K562 (cell line): ENCODE results near the gene KRTAP10-9. TPM values are rescaled to one million over a fixed set of nuclear protein-coding genes. Genes with fewer than 3 reads are reported as not detected.

ENCODE experiments used
- ATAC-seq: fragments of 200-7000 bp; cut with Tn5 transposase; 3 replicates; pipeline ENCODE4 v1.9.1; 2020; ENCODE audit warnings: moderate library complexity
- BruUV-seq: library from RNA; stranded (reverse); fragments of 400-500 nt; replicated peaks from 2 replicates; lab custom pipeline; 2021; lab: Mats Ljungman, UMichigan
- CTCF ChIA-PET: fragments of 300-600 bp; formaldehyde crosslinking; extraction: SDS; loops from one replicate; lab custom pipeline; 2021; ENCODE audit warnings: low intra/inter-chr PET ratio; lab: Yijun Ruan, JAX
- POLR2A ChIA-PET: fragments of 300-600, 350-650 bp; sonication (Branson Sonifier 250); formaldehyde crosslinking; extraction: SDS; loops from one replicate; lab custom pipeline; 2021; ENCODE audit warnings: antibody characterized with exemption, inconsistent platforms; lab: Yijun Ruan, JAX
- DNase-seq, 4 experiments: peaks; one replicate each; pipeline versions ENCODE4 v3.0.0 to v3.0.0-alpha.2; 2011 to 2018; ENCODE audit warnings: low spot score in 3 of 4, mixed read lengths in 3 of 4; ENCODE audit errors: extremely low read depth in 1 of 4
- FAIRE-seq: peaks from 2 replicates; lab custom pipeline; 2011; peaks lifted over from hg19 to GRCh38; lab: Jason Lieb, UNC
- H2AFZ ChIP-seq: 2 replicates; pipeline ENCODE4 v1.6.0; 2011; ENCODE audit warnings: low read depth, low read length, control low read depth, inconsistent platforms
- H3K27ac ChIP-seq: fragments of 200-600 bp; 3 replicates; pipeline ENCODE4 v1.8.0; 2011; ENCODE audit warnings: low read depth, mild to moderate bottlenecking, control low read depth, inconsistent platforms, low read length, moderate library complexity, mixed read lengths; ENCODE audit errors: extremely low read depth
- H3K27me3 ChIP-seq, 2 experiments: fragments of 300-600 bp in 1 of 2; 2 replicates in 1 of 2; 3 replicates in 1 of 2; pipeline versions ENCODE4 v1.6.0 to v1.8.0; 2011; ENCODE audit warnings: inconsistent platforms in 2 of 2, low read length in 2 of 2, mild to moderate bottlenecking in 1 of 2, mixed read lengths in 1 of 2, moderate library complexity in 1 of 2; ENCODE audit not compliant: control insufficient read depth in 2 of 2, insufficient read depth in 2 of 2
- H3K36me3 ChIP-seq: fragments of 300-600 bp; 3 replicates; pipeline ENCODE4 v1.8.0; 2011; ENCODE audit warnings: mild to moderate bottlenecking, low read length, inconsistent platforms; ENCODE audit not compliant: control insufficient read depth, insufficient read depth
- H3K4me1 ChIP-seq, 2 experiments: fragments of 200-600 bp in 1 of 2; replicated peaks in 1 of 2; 2 replicates in 1 of 2; 3 replicates in 1 of 2; pipeline versions ENCODE4 v1.5.1 to v1.8.0; 2011; ENCODE audit warnings: inconsistent platforms in 2 of 2, low read length in 2 of 2, mild to moderate bottlenecking in 1 of 2, mixed read lengths in 1 of 2, moderate library complexity in 1 of 2; ENCODE audit not compliant: control insufficient read depth in 2 of 2, insufficient read depth in 2 of 2
- H3K4me2 ChIP-seq: 2 replicates; pipeline ENCODE4 v1.6.1; 2011; ENCODE audit warnings: low read length, control low read depth, inconsistent platforms, mixed read lengths; ENCODE audit not compliant: insufficient read depth
- H3K4me3 ChIP-seq: fragments of 200-600 bp; sonication (generic), shearing (Covaris generic); 2 replicates; pipeline ENCODE4 v1.5.1; 2016; ENCODE audit warnings: control low read depth, inconsistent platforms
- H3K79me2 ChIP-seq: fragments of 200-600 bp; 3 replicates; pipeline ENCODE4 v1.8.0; 2011; ENCODE audit warnings: low read length, inconsistent platforms; ENCODE audit not compliant: control insufficient read depth, insufficient read depth
- H3K9ac ChIP-seq, 2 experiments: 2 replicates each; pipeline versions ENCODE4 v1.6.0 to v1.6.1; 2011; ENCODE audit warnings: low read depth in 2 of 2, low read length in 2 of 2, control low read depth in 1 of 2, inconsistent platforms in 1 of 2, mild to moderate bottlenecking in 1 of 2, mixed read lengths in 1 of 2; ENCODE audit not compliant: insufficient read depth in 1 of 2
- H3K9me1 ChIP-seq: one replicate; pipeline ENCODE4 v1.6.0; 2011; ENCODE audit warnings: inconsistent platforms, mild to moderate bottlenecking, low read length, moderate library complexity; ENCODE audit not compliant: control insufficient read depth, insufficient read depth
- H3K9me3 ChIP-seq: replicated peaks from 2 replicates; pipeline ENCODE4 v1.5.1; 2011; ENCODE audit warnings: low read depth, low read length, inconsistent platforms; ENCODE audit not compliant: control insufficient read depth, insufficient read depth
- H4K20me1 ChIP-seq: replicated peaks from 2 replicates; pipeline ENCODE4 v1.6.1; 2011; ENCODE audit warnings: low read length, inconsistent platforms, mixed read lengths; ENCODE audit not compliant: control insufficient read depth, insufficient read depth
- OTX1 ChIP-seq: fragments of 450-650 bp; formaldehyde crosslinking; IDR thresholded peaks from 2 replicates; pipeline ENCODE4 v1.4.0; 2022; ENCODE audit warnings: mild to moderate bottlenecking
- PCBP1 ChIP-seq: fragments of 200-400 bp; formaldehyde crosslinking; IDR thresholded peaks from 2 replicates; pipeline ENCODE4 v1.6.1; 2018; ENCODE audit warnings: mild to moderate bottlenecking, low read depth, low read length; ENCODE audit not compliant: poor library complexity, severe bottlenecking
- SRSF7 ChIP-seq: fragments of 200-400 bp; formaldehyde crosslinking; optimal IDR thresholded peaks from 2 replicates; pipeline ENCODE3; 2017; ENCODE audit warnings: mild to moderate bottlenecking, low read depth, low read length
- ZBTB1 ChIP-seq: sonication (generic); formaldehyde crosslinking; IDR thresholded peaks from 2 replicates; pipeline ENCODE4 v1.8.1; 2023; ENCODE audit warnings: missing genetic modification reagents, low read depth, mild to moderate bottlenecking, borderline replicate concordance
- ZKSCAN8 ChIP-seq: fragments of 200-800 bp; sonication (Bioruptor generic); IDR thresholded peaks from 2 replicates; pipeline ENCODE4 v1.6.1; 2016; ENCODE audit warnings: missing genetic modification characterization, missing compliant biosample characterization
- ZNF197 ChIP-seq: fragments of 200-800 bp; sonication (Bioruptor generic); IDR thresholded peaks from 2 replicates; pipeline ENCODE4 v1.6.1; 2016; ENCODE audit warnings: low read depth, missing genetic modification characterization, missing compliant biosample characterization
- WGBS: fragments of 100-300 bp; shearing (Covaris generic); methylation state at CpG from one replicate; pipeline ENCODE4 v1.1.6; 2016; ENCODE audit warnings: low coverage, mixed read lengths; ENCODE audit not compliant: insufficient coverage; ENCODE audit errors: missing lambda C conversion rate; 5-methylcytosine and 5-hydroxymethylcytosine counted together
- in situ Hi-C: fragments of 300-500 bp; cut with MboI; formaldehyde crosslinking; loops from 4 replicates; pipeline ENCODE4 v1.15.0; 2018; ENCODE audit warnings: inconsistent platforms, mixed read lengths
- intact Hi-C: fragments of 100-400 bp; cut with micrococcal nuclease; formaldehyde crosslinking; loops from 2 replicates; pipeline ENCODE4 v1.14.2; 2022
- polyA plus RNA-seq, 8 experiments: library from polyadenylated mRNA; depleted of rRNA in 4 of 8; stranded (reverse) in 5 of 8; unstranded in 3 of 8; fragments of >200 nt; fragmentation: Nextera tagmentation in 2 of 8; fragmentation: Illumina TruSeq in 1 of 8; extraction: Ambion mirVana in 2 of 8; extraction: Trizol in 1 of 8; gene quantifications; 2 replicates each; pipeline versions ENCODE4 v1.2.1 to v1.2.3, GENCODE V29; 2011 to 2014; ENCODE audit warnings: inconsistent platforms in 1 of 8, missing spikeins in 1 of 8
- total RNA-seq, 7 experiments: library from RNA; depleted of rRNA in 6 of 7; stranded (reverse); fragments of >200 nt in 6 of 7; fragmentation: Illumina TruSeq in 2 of 7; extraction: Trizol in 2 of 7; gene quantifications; 2 replicates each; pipeline versions ENCODE4 v1.2.1 to v1.2.3, GENCODE V29; 2011 to 2021; ENCODE audit warnings: low replicate concordance in 1 of 7
- TF ChIP-seq, protein P1 (sequence below): fragments of 450-650 bp; conservative IDR thresholded peaks from 2 replicates; pipeline ENCODE4 v1.6.1; 2016; ENCODE audit warnings: missing genetic modification characterization, low read depth, mild to moderate bottlenecking, control low read depth, missing compliant biosample characterization
- TF ChIP-seq, protein P2 (sequence below): fragments of 250-450 bp; sonication (Bioruptor Pico); IDR thresholded peaks from 2 replicates; pipeline ENCODE4 v1.4.0; 2020
- TF ChIP-seq, protein P3 (sequence below): fragments of 250-450 bp; sonication (Bioruptor Pico); IDR thresholded peaks from 2 replicates; pipeline ENCODE4 v1.5.0; 2022; ENCODE audit warnings: mild to moderate bottlenecking

Gene KRTAP10-9
- total and polyA plus RNA-seq, 9 of the 15 experiments (the other 6 are each of a cell fraction or from before 2014, with no cell fraction given), result not detected

DNA sequence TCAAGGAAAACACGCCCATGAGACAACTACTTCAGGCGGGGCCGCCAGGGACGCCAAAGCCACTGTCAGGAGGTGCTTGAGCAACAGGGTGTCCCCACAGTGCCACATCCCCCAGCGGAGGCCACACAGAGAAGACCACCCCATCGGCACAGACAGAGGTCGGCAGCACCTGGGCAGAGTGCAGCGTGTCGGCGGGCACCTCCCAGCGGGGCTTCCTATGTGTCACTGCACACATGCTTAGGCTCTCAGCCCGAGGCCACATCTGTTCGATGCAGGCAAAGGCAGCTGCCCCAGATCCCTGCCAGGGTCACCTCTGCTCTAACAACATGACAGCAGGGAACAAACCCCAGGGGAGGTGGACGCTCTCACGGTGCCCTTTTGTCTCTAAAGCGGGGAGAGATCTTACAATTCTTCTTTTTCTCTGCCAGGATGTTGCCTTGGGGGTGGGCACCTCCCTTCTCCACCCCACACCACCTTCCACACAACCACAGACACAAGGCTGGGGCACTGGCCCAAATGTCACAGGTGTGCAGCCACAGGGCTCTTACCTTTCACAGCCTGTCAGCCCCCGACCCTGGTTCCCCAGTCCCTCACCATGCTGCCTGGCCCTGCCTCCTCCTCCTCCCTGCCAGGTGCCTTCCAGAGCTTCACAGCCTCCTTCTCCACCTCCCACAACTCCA is 10.8 kb upstream of the KRTAP10-9 start:
- no peak for FAIRE-seq
- DNase-seq, result no peak
- H3K9ac ChIP-seq, result no peak overlapping the region
- CTCF ChIA-PET, result no interaction called here
- H3K9me3 ChIP-seq, result no peaks in the 10 kb centered on the region; the same call in 1 of the 2 replicates
- BruUV-seq, result no TSS peak
- H3K36me3 ChIP-seq, result no peaks in the 10 kb centered on the region
- H3K27me3 ChIP-seq, result peaks cover 14 to 44% of the 10 kb centered on the region in 2 experiments; a peak in 4 of 5 replicates
- H3K79me2 ChIP-seq, result no peaks in the 10 kb centered on the region
- in situ Hi-C loops (no loop called here), intact Hi-C loops (no loop called here)
- H4K20me1 ChIP-seq, result no peaks in the 10 kb centered on the region
- H2AFZ ChIP-seq, result no peak overlapping the region
- ATAC-seq, result no peak
- H3K4me1 ChIP-seq, result peaks cover 0 to 10% of the 10 kb centered on the region in 2 experiments; a peak in 2 of 5 replicates
- POLR2A ChIA-PET, result interaction anchor here (0.6 to 0.8 kb wide), 2 partner anchors 12 to 230 kb away, joined by 3 read pairs; no protein-coding TSS in a partner anchor
- peaks cover 3% of the 10 kb centered on the region for H3K9me1 ChIP-seq
- no peak overlapping the region for H3K4me2 ChIP-seq
- H3K27ac ChIP-seq, result no peak overlapping the region
- under 1% methylated on average over 17 of the region's 17 CpGs for WGBS
- no peak overlapping the region for H3K4me3 ChIP-seq
- TF ChIP-seq, protein P1, sequence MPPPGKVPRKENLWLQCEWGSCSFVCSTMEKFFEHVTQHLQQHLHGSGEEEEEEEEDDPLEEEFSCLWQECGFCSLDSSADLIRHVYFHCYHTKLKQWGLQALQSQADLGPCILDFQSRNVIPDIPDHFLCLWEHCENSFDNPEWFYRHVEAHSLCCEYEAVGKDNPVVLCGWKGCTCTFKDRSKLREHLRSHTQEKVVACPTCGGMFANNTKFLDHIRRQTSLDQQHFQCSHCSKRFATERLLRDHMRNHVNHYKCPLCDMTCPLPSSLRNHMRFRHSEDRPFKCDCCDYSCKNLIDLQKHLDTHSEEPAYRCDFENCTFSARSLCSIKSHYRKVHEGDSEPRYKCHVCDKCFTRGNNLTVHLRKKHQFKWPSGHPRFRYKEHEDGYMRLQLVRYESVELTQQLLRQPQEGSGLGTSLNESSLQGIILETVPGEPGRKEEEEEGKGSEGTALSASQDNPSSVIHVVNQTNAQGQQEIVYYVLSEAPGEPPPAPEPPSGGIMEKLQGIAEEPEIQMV (tag), result no peak
- TF ChIP-seq, protein P2, sequence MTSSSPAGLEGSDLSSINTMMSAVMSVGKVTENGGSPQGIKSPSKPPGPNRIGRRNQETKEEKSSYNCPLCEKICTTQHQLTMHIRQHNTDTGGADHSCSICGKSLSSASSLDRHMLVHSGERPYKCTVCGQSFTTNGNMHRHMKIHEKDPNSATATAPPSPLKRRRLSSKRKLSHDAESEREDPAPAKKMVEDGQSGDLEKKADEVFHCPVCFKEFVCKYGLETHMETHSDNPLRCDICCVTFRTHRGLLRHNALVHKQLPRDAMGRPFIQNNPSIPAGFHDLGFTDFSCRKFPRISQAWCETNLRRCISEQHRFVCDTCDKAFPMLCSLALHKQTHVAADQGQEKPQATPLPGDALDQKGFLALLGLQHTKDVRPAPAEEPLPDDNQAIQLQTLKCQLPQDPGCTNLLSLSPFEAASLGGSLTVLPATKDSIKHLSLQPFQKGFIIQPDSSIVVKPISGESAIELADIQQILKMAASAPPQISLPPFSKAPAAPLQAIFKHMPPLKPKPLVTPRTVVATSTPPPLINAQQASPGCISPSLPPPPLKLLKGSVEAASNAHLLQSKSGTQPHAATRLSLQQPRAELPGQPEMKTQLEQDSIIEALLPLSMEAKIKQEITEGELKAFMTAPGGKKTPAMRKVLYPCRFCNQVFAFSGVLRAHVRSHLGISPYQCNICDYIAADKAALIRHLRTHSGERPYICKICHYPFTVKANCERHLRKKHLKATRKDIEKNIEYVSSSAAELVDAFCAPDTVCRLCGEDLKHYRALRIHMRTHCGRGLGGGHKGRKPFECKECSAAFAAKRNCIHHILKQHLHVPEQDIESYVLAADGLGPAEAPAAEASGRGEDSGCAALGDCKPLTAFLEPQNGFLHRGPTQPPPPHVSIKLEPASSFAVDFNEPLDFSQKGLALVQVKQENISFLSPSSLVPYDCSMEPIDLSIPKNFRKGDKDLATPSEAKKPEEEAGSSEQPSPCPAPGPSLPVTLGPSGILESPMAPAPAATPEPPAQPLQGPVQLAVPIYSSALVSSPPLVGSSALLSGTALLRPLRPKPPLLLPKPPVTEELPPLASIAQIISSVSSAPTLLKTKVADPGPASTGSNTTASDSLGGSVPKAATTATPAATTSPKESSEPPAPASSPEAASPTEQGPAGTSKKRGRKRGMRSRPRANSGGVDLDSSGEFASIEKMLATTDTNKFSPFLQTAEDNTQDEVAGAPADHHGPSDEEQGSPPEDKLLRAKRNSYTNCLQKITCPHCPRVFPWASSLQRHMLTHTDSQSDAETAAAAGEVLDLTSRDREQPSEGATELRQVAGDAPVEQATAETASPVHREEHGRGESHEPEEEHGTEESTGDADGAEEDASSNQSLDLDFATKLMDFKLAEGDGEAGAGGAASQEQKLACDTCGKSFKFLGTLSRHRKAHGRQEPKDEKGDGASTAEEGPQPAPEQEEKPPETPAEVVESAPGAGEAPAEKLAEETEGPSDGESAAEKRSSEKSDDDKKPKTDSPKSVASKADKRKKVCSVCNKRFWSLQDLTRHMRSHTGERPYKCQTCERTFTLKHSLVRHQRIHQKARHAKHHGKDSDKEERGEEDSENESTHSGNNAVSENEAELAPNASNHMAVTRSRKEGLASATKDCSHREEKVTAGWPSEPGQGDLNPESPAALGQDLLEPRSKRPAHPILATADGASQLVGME (CRISPR knock-in tag), result no peak
- TF ChIP-seq PCBP1 (no peak), ZNF197 (no peak), ZBTB1 (CRISPR knock-in tag) (no peak), OTX1 (no peak), ZKSCAN8 (CRISPR knock-in tag) (no peak), SRSF7 (no peak)
- TF ChIP-seq, protein P3, sequence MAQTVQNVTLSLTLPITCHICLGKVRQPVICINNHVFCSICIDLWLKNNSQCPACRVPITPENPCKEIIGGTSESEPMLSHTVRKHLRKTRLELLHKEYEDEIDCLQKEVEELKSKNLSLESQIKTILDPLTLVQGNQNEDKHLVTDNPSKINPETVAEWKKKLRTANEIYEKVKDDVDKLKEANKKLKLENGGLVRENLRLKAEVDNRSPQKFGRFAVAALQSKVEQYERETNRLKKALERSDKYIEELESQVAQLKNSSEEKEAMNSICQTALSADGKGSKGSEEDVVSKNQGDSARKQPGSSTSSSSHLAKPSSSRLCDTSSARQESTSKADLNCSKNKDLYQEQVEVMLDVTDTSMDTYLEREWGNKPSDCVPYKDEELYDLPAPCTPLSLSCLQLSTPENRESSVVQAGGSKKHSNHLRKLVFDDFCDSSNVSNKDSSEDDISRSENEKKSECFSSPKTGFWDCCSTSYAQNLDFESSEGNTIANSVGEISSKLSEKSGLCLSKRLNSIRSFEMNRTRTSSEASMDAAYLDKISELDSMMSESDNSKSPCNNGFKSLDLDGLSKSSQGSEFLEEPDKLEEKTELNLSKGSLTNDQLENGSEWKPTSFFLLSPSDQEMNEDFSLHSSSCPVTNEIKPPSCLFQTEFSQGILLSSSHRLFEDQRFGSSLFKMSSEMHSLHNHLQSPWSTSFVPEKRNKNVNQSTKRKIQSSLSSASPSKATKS, result no peak
